Retinal pigment epithelial cell (primary cell): ENCODE data around the gene UBXN10.

Source experiments
- DNase-seq: peaks from one replicate; pipeline ENCODE4 v3.0.0-alpha.2; 2010; ENCODE audit warnings: low read depth
- H3K4me3 ChIP-seq: 2 replicates; pipeline ENCODE4 v1.5.1; 2011; ENCODE audit warnings: mild to moderate bottlenecking, low read length, control low read depth, moderate library complexity
- TF ChIP-seq, protein P1 (sequence below): conservative IDR thresholded peaks from 2 replicates; pipeline ENCODE4 v1.5.1; 2011; ENCODE audit warnings: low read depth, low read length, control low read depth, inconsistent platforms

Gene UBXN10

DNA sequence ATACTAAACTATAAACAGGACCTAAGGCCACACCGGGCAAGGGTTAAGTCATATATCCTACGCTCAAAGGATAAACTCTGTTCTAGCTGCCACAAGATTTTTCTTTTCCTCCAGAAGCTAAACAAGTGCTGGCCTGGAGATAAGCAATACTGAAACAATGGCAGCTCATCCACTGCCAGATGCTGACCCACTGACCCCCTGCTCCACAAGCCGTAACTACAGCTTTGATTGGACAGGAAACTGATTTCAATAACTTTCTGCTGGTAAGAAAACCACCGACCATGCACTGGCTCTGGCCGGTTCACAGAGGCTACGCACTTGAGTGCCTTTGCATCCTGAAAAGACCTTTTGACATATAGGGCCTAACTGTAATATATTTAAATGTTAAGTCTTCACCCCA lies 51.8 kb downstream of the UBXN10 start:
- DNase-seq = no peak
- TF ChIP-seq, protein P1, sequence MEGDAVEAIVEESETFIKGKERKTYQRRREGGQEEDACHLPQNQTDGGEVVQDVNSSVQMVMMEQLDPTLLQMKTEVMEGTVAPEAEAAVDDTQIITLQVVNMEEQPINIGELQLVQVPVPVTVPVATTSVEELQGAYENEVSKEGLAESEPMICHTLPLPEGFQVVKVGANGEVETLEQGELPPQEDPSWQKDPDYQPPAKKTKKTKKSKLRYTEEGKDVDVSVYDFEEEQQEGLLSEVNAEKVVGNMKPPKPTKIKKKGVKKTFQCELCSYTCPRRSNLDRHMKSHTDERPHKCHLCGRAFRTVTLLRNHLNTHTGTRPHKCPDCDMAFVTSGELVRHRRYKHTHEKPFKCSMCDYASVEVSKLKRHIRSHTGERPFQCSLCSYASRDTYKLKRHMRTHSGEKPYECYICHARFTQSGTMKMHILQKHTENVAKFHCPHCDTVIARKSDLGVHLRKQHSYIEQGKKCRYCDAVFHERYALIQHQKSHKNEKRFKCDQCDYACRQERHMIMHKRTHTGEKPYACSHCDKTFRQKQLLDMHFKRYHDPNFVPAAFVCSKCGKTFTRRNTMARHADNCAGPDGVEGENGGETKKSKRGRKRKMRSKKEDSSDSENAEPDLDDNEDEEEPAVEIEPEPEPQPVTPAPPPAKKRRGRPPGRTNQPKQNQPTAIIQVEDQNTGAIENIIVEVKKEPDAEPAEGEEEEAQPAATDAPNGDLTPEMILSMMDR = no peak
- H3K4me3 ChIP-seq = no peak overlapping the region

DNA sequence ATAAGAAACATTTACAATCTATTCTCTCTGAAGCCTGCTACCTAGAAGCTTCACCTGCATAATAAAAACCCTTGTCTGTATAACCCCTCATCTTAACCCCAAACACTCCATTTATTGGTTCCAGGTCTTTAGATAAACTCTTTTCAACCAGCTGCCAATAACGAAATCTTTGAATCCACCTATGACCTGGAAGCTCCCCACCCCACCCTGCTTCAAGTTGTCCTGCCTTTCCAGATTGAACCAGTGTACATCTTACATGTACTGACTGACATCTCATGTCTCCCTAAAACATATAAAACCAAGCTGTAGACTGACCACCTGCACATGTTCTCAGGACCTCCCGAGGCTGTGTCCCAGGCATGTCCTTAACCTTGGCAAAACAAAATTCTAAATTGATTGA lies 54.1 kb downstream of the UBXN10 start:
- H3K4me3 ChIP-seq = no peak overlapping the region
- TF ChIP-seq, protein P1 = no peak
- DNase-seq = no peak

DNA sequence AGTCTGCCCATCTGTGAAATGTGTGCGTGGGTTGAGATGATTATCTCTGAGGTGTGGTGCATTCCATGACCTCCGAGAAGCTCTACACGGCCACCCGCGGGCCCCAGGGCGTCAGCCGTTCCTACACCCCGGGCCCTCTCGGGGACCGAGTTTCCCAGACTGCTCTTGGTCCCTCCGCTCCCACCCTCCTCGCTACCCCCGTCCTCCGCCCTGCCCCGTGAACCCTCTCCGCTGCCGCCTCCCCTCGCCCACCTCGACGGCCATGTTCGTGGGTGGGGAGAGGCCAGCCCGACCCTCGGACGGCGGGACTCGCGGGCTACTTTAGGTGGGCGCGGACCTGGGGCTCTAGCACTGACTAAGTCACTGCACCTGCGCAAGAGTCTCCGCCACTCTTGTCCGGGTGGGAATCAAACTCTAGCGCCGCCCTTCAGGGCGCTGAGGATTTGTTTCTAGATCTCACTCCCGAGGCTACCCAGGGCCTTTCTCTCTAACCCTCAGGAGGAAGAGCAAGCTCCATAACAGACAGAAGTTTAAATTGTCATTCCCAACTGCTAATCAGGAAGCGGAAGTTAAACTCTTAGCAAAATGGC lies 57.1 kb downstream of the UBXN10 start:
- H3K4me3 ChIP-seq = no peak overlapping the region
- TF ChIP-seq, protein P1 = no peak
- no peak for DNase-seq
